HG02642 (cell line): ENCODE data around the gene NAGLU.

Source experiments
- ATAC-seq: cut with Tn5 transposase; IDR thresholded peaks from one replicate; pipeline ENCODE4 v1.9.1; 2021; ENCODE audit warnings: mild to moderate bottlenecking; ENCODE audit not compliant: unreplicated experiment, poor library complexity

The NAGLU gene

DNA sequence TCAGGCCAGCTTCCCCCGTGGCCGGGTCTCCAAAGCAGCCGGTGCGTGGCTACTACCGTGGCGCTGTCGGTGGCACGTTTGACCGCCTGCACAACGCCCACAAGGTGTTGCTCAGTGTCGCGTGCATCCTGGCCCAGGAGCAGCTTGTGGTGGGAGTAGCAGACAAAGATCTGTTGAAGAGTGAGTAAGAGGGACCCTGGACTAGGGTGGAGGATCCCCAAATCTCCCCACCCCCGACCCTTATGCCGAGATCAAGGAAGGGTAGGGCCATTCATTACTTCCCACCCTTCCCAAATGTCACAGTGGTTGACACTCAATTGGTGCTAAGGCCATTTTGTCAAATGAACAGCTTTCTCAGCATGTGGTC, 27.1 kb downstream of the NAGLU start:
- no peak for ATAC-seq

DNA sequence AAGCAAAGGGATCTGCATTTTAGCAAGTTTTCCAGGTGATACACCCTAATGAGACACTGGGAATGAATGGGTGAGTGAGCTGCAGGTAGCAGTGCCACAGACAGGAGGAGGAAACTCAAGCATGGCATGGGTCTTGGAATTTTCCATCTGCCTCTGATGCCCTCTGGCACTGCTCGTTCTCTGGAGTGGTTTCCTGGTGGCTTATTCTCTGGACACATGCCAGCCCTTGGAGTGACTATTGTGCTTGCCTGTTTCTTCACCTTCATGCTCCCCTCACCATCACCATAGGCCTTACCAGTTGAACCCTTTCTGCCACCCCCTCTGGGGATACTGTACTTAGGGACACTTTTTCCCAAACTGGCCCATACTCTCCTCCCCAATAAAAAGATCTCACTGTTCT, 27.5 kb downstream of the NAGLU start:
- ATAC-seq: no peak

DNA sequence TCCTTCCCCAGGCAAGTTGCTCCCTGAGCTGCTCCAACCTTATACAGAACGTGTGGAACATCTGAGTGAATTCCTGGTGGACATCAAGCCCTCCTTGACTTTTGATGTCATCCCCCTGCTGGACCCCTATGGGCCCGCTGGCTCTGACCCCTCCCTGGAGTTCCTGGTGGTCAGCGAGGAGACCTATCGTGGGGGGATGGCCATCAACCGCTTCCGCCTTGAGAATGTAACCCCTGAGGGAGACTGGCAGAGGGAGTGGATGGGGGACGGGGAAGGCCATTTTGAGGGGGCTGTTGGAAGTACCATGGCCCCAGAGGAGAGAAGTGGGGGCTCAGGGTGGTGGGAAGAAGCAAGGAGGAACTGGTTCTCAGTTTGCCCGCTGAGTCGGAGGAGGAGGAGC, 27.9 kb downstream of the NAGLU start:
- ATAC-seq: no peak

DNA sequence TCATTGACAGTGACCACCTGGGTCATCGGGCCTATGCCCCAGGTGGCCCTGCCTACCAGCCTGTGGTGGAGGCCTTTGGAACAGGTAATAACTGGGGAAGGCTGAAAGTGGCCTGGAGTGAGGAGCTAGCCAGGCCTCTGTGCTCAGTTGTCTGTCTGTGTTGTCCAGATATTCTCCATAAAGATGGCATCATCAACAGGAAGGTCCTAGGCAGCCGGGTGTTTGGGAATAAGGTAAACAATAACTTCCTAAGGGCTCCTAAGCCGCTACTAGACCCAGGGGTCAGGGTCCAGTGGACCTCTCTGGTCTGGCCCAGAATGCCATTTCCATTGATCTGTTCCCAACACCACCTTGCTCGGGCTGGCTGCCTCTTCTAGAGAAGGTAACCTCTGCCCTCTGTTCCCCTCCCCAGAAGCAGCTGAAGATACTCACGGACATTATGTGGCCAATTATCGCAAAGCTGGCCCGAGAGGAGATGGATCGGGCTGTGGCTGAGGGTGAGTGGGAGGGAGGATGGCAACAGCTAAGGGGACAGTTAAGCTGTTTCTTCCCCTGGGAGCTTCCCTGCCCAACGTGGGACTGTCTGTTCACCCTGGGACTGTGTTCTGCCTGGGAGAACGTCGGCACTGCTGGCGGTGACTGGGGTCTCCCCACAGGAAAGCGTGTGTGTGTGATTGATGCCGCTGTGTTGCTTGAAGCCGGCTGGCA, 28.9 kb downstream of the NAGLU start:
- ATAC-seq: no peak

DNA sequence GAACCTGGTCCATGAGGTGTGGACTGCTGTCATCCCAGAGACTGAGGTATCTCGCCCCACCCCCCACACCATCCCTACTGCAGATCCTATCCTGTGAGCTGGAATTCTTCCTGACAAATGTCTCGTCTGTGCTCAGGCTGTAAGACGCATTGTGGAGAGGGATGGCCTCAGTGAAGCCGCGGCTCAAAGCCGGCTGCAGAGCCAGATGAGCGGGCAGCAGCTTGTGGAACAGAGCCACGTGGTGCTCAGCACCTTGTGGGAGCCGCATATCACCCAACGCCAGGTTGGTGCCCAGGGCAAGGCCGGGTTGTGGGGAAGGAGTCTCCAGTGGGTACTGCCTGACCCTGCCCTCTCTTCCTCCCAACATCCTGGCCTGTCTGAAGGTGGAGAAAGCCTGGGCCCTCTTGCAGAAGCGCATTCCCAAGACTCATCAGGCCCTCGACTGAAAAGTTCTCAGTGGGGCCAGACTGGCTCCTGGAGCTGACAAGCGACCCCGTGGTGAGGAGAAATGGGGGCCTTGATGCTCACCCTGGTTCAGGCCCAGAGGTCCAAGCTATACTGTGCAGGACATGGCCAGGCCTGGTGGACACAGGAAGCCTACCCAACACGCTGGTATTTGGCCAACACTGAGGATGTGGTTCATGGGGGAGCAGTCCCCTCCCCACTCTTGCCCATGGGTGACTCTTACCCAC, 29.6 kb downstream of the NAGLU start:
- no peak for ATAC-seq

DNA sequence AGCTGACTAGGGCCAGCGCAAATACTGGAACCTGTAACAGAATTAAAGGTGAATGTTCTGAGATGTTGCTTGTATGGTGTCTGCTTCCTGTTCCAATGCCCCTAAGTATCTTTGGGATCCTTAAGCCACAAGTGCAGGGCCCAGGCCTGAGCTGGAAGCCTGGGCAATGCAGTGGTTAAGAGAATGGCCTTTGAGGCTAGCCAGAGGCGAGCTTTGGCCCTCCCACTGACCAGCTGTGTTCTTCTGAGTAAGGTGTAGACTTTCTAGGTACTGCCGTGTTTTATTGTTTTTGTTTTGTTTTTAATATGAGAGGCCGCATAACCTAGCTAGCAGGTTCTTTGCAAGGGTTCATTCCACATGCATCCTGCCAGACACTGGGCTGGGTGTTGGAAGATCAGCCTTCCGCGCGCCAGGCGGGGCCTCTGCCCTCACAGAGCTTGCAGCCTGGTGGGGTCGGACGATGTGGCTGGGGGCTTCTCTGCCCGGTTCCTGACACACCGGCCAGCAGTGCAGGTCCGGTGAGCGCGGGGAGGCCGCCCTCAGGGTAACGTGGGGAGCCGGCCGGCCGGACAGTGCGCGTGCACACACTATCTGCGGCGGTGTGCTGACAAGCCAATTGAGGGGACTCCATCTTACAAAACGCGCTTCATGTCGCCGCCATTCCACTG, 30.3 kb downstream of the NAGLU start:
- ATAC-seq: no peak

DNA sequence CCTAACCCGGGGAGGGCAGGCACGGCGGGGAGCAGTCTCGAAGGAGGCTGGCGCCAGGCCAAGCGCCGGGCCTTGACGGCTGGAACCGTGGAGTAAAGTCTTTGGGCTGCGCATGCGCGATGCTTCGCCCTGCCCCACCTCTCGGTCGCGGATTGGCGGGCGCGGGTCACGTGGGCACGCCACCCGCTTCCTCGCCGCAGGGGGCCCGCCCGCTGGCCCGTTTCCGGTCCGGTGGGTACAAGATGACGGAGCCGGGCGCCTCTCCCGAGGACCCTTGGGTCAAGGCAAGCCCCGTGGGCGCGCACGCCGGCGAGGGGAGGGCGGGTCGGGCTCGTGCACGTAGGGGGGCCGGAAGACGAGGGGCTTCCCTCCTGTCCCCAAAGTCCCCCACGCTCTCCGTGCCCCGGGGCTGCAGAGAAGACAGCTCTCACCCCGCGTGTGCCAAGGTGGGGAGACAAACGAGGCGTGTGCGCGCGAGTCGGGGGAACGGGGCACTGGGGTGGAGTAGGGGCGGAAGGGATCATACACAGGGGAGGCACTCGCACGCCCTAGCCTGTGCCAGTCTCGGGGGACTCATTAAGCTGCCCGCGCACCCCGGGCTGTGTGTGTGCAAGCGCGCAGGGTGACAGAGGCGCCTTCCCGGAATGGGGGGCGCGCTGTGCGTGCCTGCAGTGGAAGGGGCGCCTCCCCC, 31.0 kb downstream of the NAGLU start, which contains the start of gene MLX:
Gene MLX, plus strand, starts transcription at position 218 of the 691 bp plus-strand sequence. Its CDS starts 25 bp downstream, at position 243.
- ATAC-seq: peak; percentile 70

DNA sequence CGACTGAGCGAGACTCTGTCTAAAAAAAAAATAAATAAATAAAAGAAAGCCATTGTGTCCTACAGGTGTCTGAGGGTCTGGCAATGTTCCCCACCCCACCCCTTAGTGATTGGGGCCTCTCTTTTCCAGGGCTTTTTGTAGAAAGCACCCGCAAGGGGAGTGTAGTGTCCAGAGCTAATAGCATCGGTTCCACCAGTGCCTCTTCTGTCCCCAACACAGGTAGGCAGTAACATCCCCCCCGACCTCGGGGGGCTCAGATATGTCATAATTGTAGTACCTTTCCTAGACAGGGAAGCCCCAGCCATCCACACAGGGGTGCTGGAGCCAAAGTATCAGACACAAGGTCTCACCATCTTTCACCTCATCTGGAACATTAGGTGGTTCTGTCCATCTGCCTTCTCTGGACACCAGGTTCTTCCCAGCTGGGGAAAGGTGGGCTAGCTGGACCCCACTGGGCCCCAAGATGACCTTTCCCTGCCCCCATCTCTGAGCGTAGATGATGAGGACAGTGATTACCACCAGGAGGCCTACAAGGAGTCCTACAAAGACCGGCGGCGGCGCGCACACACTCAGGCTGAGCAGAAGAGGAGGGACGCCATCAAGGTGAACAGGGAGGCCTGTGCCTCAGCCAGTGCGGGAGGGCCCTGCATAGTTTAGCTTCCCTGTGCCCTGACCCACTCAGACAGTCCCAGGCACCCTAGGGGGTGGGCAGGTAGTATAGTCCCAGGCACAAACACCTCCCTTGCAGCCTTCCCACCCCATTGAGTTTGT, 32.5 kb downstream of the NAGLU start:
- no peak for ATAC-seq

DNA sequence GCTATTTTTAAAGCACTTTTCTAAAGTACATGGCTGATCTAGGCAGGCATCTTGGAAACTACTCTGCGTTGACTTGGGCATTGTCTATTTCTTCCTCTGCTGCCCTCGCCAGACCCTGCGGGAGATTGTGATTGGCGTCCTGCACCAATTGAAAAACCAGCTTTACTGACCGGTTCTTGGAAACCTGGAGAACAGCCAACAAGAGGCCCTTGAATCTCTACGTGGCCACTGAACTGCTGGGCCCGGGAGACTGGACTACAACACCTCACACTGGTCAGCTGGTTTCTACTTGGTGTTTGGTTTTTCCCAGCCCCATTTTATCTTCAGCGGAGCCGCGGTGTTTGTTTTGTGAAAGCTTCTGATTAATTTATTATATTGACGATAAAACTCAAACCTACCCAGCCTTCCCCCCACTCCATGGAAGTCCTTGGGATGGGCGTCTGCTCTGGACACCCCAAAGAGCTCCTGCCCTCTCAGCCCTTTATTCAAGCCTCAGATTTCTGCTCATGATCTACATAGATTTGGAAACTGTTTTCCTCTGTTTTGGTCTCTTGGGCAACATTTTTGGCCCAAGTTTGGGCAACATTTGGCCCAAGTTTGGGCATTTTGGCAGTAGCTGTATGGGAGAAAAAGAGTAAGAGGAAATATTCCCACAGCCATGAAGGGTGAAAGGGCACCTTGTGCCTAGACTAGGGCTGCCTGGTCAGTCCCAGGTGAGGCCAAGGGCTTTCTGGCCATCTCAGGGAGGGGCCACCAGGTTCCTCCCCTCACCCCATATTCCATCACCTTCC, 35.6 kb downstream of the NAGLU start:
- ATAC-seq: no peak

DNA sequence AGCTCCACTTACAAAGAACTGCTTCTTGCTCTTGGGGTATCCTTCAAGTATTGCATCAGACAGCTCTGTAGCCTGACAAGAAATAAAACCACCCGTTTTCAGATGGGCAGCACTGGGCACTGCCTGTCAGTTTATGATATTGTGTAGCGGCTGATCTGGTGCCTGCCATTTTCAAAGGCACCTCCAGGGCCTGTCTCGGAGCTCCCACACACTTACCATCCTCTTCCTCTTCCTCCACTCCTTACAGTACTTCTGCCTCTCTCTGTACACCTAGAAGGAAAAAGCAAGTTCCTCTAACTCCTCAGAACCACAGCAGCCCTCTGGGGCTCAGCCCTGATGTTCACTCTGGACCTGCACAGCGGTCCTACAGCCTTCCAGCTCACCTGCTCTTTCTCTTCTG, 37.1 kb downstream of the NAGLU start:
- ATAC-seq: no peak

DNA sequence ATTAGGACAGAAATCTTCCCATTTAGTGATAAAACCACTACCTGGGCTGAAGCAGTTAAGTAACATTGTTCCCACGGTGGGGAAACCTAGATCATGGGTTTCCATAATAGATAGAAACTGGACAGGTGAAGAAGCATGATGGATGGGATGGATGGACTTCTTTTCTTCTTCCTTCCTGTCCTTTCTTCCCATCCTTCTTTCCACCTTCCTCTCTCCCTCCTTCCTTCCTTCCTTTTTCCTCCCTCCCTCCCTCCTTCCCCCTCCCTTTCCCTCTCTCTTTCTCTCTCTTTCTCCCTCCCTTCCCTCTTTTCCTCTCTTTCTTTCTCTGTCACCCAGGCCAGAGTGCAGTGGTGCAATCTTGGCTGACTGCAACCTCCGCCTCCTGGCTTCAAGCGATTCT, 38.4 kb downstream of the NAGLU start:
- ATAC-seq: no peak

DNA sequence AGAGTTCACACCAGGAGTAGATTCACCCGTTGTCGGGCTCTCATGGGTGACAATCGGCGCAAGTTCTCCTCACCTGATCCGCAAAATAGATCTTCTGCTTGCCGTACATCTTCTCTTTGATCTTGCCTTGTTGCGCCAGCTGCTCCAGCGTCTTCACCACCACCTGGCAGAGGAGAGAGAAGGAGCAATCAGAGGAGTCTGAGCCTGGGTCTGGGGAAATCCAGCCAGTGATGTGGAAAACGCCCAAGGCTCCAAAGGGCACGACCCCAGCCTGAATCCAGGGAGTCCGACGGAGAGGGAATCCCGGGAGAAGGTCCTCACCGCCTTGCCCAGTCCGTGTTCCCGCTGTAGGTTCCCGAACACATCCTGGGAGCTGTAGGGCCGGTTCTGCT, 41.1 kb downstream of the NAGLU start:
- ATAC-seq: no peak

DNA sequence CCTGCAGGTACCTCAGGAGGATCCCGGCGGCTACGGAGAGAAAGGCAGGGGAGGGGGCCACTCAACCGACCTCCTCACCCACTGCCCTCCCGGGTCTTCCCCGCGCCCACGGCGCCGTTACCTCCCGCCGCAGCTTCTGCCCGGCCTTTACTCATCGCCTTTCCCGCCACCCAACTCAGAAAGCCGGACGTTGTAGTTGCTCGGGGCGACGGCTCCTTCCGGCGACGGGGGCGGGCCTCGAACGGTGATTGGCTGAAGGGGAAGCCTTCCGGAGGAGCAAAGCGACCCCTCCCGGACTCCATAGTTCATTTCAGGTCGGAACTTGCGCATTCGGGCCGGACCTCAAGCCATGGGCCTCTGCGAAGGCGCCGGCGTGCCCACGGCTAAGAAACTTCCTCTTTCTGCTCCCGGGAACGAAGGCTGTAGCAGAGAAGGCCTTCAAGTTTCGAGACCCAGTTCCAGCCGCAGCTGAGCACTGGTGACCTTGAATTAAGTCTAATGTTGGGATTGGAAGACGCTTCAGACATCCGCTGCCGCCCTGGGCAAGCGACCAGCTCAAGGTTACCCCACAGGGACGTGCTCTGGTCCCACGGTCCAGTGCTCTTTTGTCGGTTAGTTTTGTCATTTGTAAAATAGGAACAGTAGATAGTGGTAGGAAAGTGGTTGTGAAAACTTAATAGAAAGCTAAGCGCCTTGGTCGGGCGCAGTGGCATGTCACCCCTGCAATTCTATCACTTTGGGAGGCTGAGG, 41.7 kb downstream of the NAGLU start, which contains the start of gene PSMC3IP:
Gene PSMC3IP, minus strand, starts transcription at position 198 of the 750 bp plus-strand sequence. Its CDS starts 43 bp downstream, at position 155.
- ATAC-seq: peak; percentile 76

DNA sequence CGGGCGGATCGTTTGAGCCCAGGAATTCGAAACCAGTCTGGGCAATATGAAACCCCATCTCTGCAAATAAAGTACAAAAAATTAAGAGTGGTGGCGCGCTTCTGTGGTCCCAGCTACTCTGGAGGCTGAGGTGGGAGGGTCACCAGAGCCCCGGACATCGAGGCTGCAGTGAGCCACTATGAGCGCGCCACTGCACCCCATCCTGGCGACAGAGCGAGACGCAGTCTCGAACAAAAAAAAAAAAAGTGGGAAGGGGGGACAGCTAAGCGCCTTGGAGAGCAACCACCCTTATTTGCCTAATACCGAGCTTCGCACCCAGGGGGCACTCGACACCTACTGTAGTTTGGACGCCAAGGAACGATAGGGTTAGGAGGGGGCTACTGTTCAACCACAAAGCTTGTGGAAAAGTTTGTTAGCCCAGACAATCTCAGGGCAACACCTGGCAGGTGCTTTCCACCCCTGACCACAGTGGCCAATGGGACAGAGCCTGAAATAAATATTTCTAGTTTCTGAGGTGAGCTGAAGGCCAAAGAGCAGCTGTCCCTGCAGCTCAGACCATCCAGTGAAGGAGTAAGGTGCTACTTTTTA, 42.3 kb downstream of the NAGLU start:
- ATAC-seq: peak; percentile 61

DNA sequence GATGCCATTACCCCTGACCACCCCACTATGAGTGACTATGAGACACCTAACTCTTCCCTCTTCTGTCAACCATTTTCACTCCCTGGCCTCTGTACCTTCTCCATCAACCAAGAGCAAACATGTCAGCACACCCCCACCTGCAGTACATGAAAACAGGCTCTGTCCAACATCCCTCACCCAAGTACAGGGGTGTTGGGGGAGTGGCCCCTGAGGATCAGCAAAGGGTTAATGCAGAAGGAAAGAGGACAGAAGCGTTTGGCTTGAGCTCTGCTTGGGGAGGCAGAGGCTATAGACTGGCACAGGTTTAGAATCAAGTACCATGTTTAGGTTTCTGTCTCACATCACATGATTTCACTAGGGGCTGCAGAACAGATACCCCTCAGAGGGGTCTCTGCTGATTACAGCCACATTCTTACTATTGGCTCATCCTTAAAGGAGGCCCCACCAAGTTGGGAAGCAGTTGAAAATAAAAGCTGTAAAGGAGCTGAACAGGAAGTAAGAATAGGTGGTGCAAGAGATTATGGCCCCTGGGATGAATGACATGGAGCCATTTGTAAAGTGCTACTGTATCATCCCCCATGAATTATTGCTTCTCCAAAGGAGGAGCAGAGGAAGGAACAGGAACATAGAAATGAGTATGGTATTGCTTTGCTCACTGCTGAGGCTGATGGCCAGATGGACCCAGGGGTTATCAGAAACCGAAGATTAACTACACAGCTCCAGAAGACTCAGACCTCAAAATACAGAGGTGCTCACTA, 43.9 kb downstream of the NAGLU start:
- ATAC-seq: no peak

DNA sequence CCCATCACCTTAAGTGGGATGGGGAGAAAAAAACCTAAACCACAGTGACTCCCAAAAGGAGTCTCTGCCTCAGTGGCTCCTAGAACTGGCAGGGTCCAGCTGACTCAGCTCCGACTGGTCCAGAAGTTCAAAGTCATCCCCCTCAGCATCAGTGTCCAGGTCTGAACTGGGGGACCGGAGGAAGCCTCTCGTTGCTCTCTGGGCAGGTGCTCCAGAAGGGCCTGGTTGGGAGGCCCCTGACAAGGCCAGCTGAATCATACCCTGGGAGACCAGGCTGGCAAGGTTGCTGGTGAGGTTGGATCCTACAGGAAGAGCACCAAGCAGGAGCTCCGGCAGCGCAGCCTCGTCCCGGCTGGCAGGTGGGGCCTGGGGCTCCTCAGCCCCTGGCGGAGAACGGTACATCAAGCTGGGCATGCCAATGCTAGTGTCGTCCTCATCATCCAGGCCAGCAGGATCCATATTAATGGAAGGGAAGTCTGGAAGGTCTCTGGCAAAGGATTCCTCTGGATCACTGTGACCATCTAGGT, 45.8 kb downstream of the NAGLU start:
- no peak for ATAC-seq

DNA sequence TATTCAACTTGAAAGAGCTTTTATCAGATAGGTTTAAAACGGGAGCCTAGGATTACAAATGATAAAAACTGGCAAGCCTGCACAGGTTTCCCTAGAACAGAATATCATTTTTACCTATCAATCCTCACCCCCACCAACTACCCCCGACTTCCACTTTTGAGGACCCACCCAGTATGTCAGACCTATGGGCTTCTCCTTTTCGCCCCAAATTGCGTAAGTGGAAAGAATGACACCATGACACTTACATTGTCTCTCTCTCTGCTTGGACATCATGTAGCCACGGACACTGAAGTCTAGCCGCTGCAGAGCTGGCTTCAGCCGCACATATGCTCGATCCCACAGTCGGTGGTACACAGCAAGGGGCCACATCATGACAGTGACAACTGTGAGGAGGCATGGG, 48.8 kb downstream of the NAGLU start:
- ATAC-seq: no peak
